K562 (cell line): Measurements from ENCODE around the gene ZMYND19. TPM values are rescaled to one million over a fixed set of nuclear protein-coding genes. Genes with fewer than 3 reads are reported as not detected.

Experiments used
- ARID1B ChIP-seq: fragments of 450-650 bp; IDR thresholded peaks from 2 replicates; pipeline ENCODE4 v1.6.1; 2016; ENCODE audit warnings: antibody characterized with exemption, mild to moderate bottlenecking, inconsistent platforms
- CCNT2 ChIP-seq: IDR thresholded peaks from 2 replicates; pipeline ENCODE4 v1.6.1; 2011; ENCODE audit warnings: borderline replicate concordance, low read depth, mild to moderate bottlenecking, moderate library complexity, mixed read lengths, low read length; ENCODE audit not compliant: insufficient read length; ENCODE audit errors: extremely low read depth
- CEBPZ ChIP-seq: fragments of 150-350 bp; IDR thresholded peaks from 2 replicates; pipeline ENCODE4 v1.6.1; 2014; ENCODE audit warnings: low read depth, mild to moderate bottlenecking, low read length, borderline replicate concordance
- CREM ChIP-seq: IDR thresholded peaks from 2 replicates; pipeline ENCODE4 v1.6.1; 2014; ENCODE audit warnings: antibody characterized with exemption, low read depth
- DIDO1 ChIP-seq: fragments of 450-650 bp; IDR thresholded peaks from 2 replicates; pipeline ENCODE4 v1.6.1; 2016; ENCODE audit warnings: low read depth, missing biosample characterization, missing genetic modification characterization
- E2F5 ChIP-seq: sonication (generic); formaldehyde crosslinking; IDR thresholded peaks from 2 replicates; pipeline ENCODE4 v1.8.0; 2022; ENCODE audit warnings: mild to moderate bottlenecking, missing genetic modification reagents
- ELK1 ChIP-seq: sonication (generic); formaldehyde crosslinking; IDR thresholded peaks from 2 replicates; pipeline ENCODE4 v1.8.1; 2022; ENCODE audit warnings: missing genetic modification reagents
- ESRRB ChIP-seq: fragments of 250-450 bp; sonication (Bioruptor Pico); IDR thresholded peaks from 2 replicates; pipeline ENCODE4 v1.5.0; 2020; ENCODE audit warnings: mild to moderate bottlenecking, moderate library complexity, borderline replicate concordance
- FOS ChIP-seq: IDR thresholded peaks from 3 replicates; pipeline ENCODE4 v1.6.1; 2011; ENCODE audit not compliant: insufficient read length; ENCODE audit errors: extremely low read depth
- HDAC8 ChIP-seq: fragments of 450-650 bp; IDR thresholded peaks from 2 replicates; pipeline ENCODE4 v1.6.1; 2016; ENCODE audit warnings: mild to moderate bottlenecking, missing genetic modification characterization, moderate library complexity, missing compliant biosample characterization
- ID3 ChIP-seq, 2 experiments: fragments of 250-450 bp in 1 of 2; fragments of 450-650 bp in 1 of 2; sonication (Bioruptor Pico) in 1 of 2; IDR thresholded peaks; 2 replicates each; pipeline versions ENCODE4 v1.6.1 to v1.8.0; 2016 to 2021; ENCODE audit warnings: mild to moderate bottlenecking in 2 of 2, moderate library complexity in 2 of 2, missing compliant biosample characterization in 1 of 2, missing genetic modification characterization in 1 of 2
- MYC ChIP-seq, 2 experiments: fragments of 250-450 bp in 1 of 2; sonication (Bioruptor Pico) in 1 of 2; IDR thresholded peaks; 2 replicates each; pipeline versions ENCODE4 v1.5.1 to v1.6.1; 2012 to 2021; ENCODE audit warnings: low read depth in 2 of 2, borderline replicate concordance in 1 of 2, improper control_type of control experiment in 1 of 2, low read length in 1 of 2, mild to moderate bottlenecking in 1 of 2, moderate library complexity in 1 of 2
- NCOA1 ChIP-seq: fragments of 450-650 bp; IDR thresholded peaks from 2 replicates; pipeline ENCODE4 v1.6.1; 2016; ENCODE audit warnings: low read depth
- NFIX ChIP-seq: fragments of 250-450 bp; sonication (Bioruptor Pico); IDR thresholded peaks from 2 replicates; pipeline ENCODE4 v1.4.0; 2020; ENCODE audit warnings: low read depth, mild to moderate bottlenecking, moderate library complexity
- POLR2G ChIP-seq: fragments of 200-400 bp; formaldehyde crosslinking; IDR thresholded peaks from 2 replicates; pipeline ENCODE4 v1.6.1; 2017; ENCODE audit warnings: low read depth, mild to moderate bottlenecking, antibody characterized with exemption, low read length, moderate library complexity
- TAL1 ChIP-seq: fragments of 450-650 bp; IDR thresholded peaks from 2 replicates; pipeline ENCODE4 v1.6.1; 2016; ENCODE audit warnings: mild to moderate bottlenecking
- ZKSCAN3 ChIP-seq: fragments of 250-450 bp; sonication (Bioruptor Pico); IDR thresholded peaks from 2 replicates; pipeline ENCODE4 v1.4.0; 2020
- ZNF639 ChIP-seq, 2 experiments: fragments of 200-800 bp in 1 of 2; sonication (Bioruptor generic) in 1 of 2; sonication (generic) in 1 of 2; formaldehyde crosslinking in 1 of 2; IDR thresholded peaks in 1 of 2; conservative IDR thresholded peaks in 1 of 2; 2 replicates each; pipeline versions ENCODE4 v1.5.0 to v1.6.1; 2016 to 2020; ENCODE audit warnings: missing compliant biosample characterization in 1 of 2, missing genetic modification characterization in 1 of 2, missing genetic modification reagents in 1 of 2
- polyA plus RNA-seq, 8 experiments: library from polyadenylated mRNA; depleted of rRNA in 4 of 8; stranded (reverse) in 5 of 8; unstranded in 3 of 8; fragments of >200 nt; fragmentation: Nextera tagmentation in 2 of 8; fragmentation: Illumina TruSeq in 1 of 8; extraction: Ambion mirVana in 2 of 8; extraction: Trizol in 1 of 8; gene quantifications; 2 replicates each; pipeline versions ENCODE4 v1.2.1 to v1.2.3, GENCODE V29; 2011 to 2014; ENCODE audit warnings: inconsistent platforms in 1 of 8, missing spikeins in 1 of 8
- total RNA-seq, 7 experiments: library from RNA; depleted of rRNA in 6 of 7; stranded (reverse); fragments of >200 nt in 6 of 7; fragmentation: Illumina TruSeq in 2 of 7; extraction: Trizol in 2 of 7; gene quantifications; 2 replicates each; pipeline versions ENCODE4 v1.2.1 to v1.2.3, GENCODE V29; 2011 to 2021; ENCODE audit warnings: low replicate concordance in 1 of 7

The ZMYND19 gene
- total and polyA plus RNA-seq, 9 of the 15 experiments (the other 6 are each of a cell fraction or from before 2014, with no cell fraction given) = 1.0 to 86.7 (median 44.0) TPM

GRCh38 chr9:137551264-137552021, 38.9 kb downstream of the ZMYND19 start, which contains the start of gene MRPL41 (continued):
- peak; percentile 26 for TF ChIP-seq CCNT2
- no peak for TF ChIP-seq TAL1
- 0 out of 4 replicates have a peak, but pooled peaks of 1 of the 2 experiments have one; percentile 63 for TF ChIP-seq ZNF639 (CRISPR knock-in tag; conservative IDR thresholded peaks at IDR 0.05 in 1 of 2, IDR thresholded peaks at IDR 0.05 in 1 of 2)
- no peak for TF ChIP-seq ID3 (CRISPR knock-in tag; IDR thresholded peaks at IDR 0.05)
- TF ChIP-seq ID3 (tag; IDR thresholded peaks at IDR 0.05) = no peak
- TF ChIP-seq NFIX = no peak
- peak; percentile 62 for TF ChIP-seq FOS
- peak; percentile 71; the same call in 1 of the 2 replicates for TF ChIP-seq MYC (IDR thresholded peaks at IDR 0.05; ENCODE audit: low read depth, low read length)
- TF ChIP-seq MYC (CRISPR knock-in tag; IDR thresholded peaks at IDR 0.05; ENCODE audit: borderline replicate concordance, low read depth) = no peak
- no peak for TF ChIP-seq ZKSCAN3
- TF ChIP-seq HDAC8 = no peak
- no peak for TF ChIP-seq DIDO1 (tag)
- no peak for TF ChIP-seq ESRRB (CRISPR knock-in tag)
- no peak for TF ChIP-seq ELK1 (CRISPR knock-in tag)
- no peak for TF ChIP-seq E2F5 (CRISPR knock-in tag)
- TF ChIP-seq CEBPZ = no peak
- TF ChIP-seq CREM = peak; percentile 46
- peak; percentile 14; the same call in 1 of the 2 replicates for TF ChIP-seq ARID1B
- peak; percentile 94 for TF ChIP-seq POLR2G
- TF ChIP-seq NCOA1 = no peak
